ENCODE results near the gene CFLAR.
"Not testable (repeated sequence)": the region's sequence is repeated elsewhere in the genome, so short reads cannot be mapped to it uniquely, and the experiment has no call there.

The CFLAR gene

DNA sequence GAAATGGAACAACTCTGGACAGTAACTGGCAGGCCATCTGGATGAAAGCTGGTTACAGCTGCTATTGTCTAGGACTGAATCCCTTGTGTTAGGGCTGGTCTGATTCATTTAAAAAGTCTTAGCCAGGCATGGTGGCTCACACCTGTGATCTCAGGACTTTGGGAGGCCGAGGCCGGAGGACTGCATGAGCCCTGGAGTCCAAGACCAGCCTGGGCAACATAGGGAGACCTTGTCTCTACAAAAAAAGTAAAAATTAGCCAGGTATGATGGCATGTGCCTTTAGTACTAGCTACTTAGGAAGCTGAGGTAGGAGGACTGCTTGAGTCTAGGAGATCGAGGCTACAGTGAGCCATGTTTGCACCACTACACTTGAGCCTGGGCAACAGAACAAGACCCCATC lies 15.5 kb upstream of the CFLAR start:
- TF ChIP-seq Cebpa-rat (IDR thresholded peaks at IDR 0.05) = no peak
- no peak overlapping the region for H3K9ac ChIP-seq
- no peaks in the 10 kb centered on the region for H3K4me1 ChIP-seq

GRCh38 chr2:201105759-201106158 lies 10.2 kb upstream of the CFLAR start:
- no peaks in the 10 kb centered on the region for H3K36me3 ChIP-seq
- H3K4me2 ChIP-seq = no peak overlapping the region
- H3K9me3 ChIP-seq = no peaks in the 10 kb centered on the region
- H4K20me1 ChIP-seq = no peaks in the 10 kb centered on the region
- TF ChIP-seq Cebpa-rat (IDR thresholded peaks at IDR 0.05) = no peak
- H3K27me3 ChIP-seq = no peaks in the 10 kb centered on the region
- H3K4me1 ChIP-seq = no peaks in the 10 kb centered on the region
- no peak overlapping the region for H3K27ac ChIP-seq
- no peak overlapping the region for H3K9ac ChIP-seq
- H3K4me3 ChIP-seq = no peak overlapping the region

More for the DNA sequence above, 15.5 kb upstream of the CFLAR start:
- Histone ChIP-seq H3K27me3 (no peaks in the 10 kb centered on the region), H3K27ac (no peak overlapping the region), H3K36me3 (no peaks in the 10 kb centered on the region), H3K4me2 (no peak overlapping the region), H4K20me1 (no peaks in the 10 kb centered on the region), H3K9me3 (no peaks in the 10 kb centered on the region), H3K4me3 (no peak overlapping the region)

- H3K9ac ChIP-seq = no peak overlapping the region
- H4K20me1 ChIP-seq = no peaks in the 10 kb centered on the region
- no peak overlapping the region for H3K27ac ChIP-seq
- no peaks in the 10 kb centered on the region for H3K9me3 ChIP-seq
- no peak overlapping the region for H3K4me3 ChIP-seq
- TF ChIP-seq Cebpa-rat (IDR thresholded peaks at IDR 0.05) = no peak
- H3K27me3 ChIP-seq = no peaks in the 10 kb centered on the region
- no peak overlapping the region for H3K4me2 ChIP-seq
- no peaks in the 10 kb centered on the region for H3K4me1 ChIP-seq
- no peaks in the 10 kb centered on the region for H3K36me3 ChIP-seq
These were observed 8.3 kb upstream of the CFLAR start for GRCh38 chr2:201107624-201108023.

- no peak for TF ChIP-seq Cebpa-rat (IDR thresholded peaks at IDR 0.05)
- no peaks in the 10 kb centered on the region for H3K9me3 ChIP-seq
- H4K20me1 ChIP-seq = no peaks in the 10 kb centered on the region
- no peaks in the 10 kb centered on the region for H3K36me3 ChIP-seq
- no peak overlapping the region for H3K9ac ChIP-seq
- H3K4me3 ChIP-seq = no peak overlapping the region
- no peaks in the 10 kb centered on the region for H3K4me1 ChIP-seq
- no peak overlapping the region for H3K27ac ChIP-seq
- H3K27me3 ChIP-seq = no peaks in the 10 kb centered on the region
- H3K4me2 ChIP-seq = no peak overlapping the region
These were observed 7.6 kb upstream of the CFLAR start for GRCh38 chr2:201108341-201108740.

DNA sequence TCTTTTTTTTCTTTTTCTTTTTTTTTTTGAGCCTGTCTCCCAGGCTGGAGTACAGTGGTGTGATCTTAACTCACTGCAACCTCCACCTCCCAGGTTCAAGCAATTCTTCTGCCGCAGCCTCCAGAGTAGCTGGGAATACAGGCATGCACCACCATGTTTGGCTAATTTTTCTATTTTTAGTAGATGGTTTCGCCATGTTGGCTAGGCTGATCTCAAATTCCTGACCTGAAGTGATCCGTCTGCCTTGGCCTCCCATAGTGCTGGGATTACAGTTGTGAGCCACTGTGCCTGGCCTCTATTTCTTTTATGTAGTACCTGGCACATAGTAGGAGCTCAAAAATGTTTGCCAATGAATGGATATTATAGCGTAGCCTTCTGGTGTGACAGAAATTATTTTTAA lies 6.8 kb upstream of the CFLAR start:
- no peak overlapping the region for H3K27ac ChIP-seq
- no peaks in the 10 kb centered on the region for H3K27me3 ChIP-seq
- no peaks in the 10 kb centered on the region for H3K9me3 ChIP-seq
- H3K4me3 ChIP-seq = no peak overlapping the region
- H3K36me3 ChIP-seq = no peaks in the 10 kb centered on the region
- H3K4me2 ChIP-seq = no peak overlapping the region
- H3K9ac ChIP-seq = no peak overlapping the region
- H3K4me1 ChIP-seq = no peaks in the 10 kb centered on the region
- TF ChIP-seq Cebpa-rat (IDR thresholded peaks at IDR 0.05) = no peak
- H4K20me1 ChIP-seq = no peaks in the 10 kb centered on the region

- no peak for TF ChIP-seq Cebpa-rat (IDR thresholded peaks at IDR 0.05)
- Histone ChIP-seq H3K27me3 (no peaks in the 10 kb centered on the region), H3K27ac (no peak overlapping the region), H3K9me3 (no peaks in the 10 kb centered on the region), H3K4me2 (no peak overlapping the region), H3K9ac (no peak overlapping the region), H4K20me1 (no peaks in the 10 kb centered on the region), H3K4me1 (peaks cover 4% of the 10 kb centered on the region), H3K4me3 (no peak overlapping the region), H3K36me3 (no peaks in the 10 kb centered on the region)
These were observed 5.3 kb upstream of the CFLAR start for GRCh38 chr2:201110615-201111014.

DNA sequence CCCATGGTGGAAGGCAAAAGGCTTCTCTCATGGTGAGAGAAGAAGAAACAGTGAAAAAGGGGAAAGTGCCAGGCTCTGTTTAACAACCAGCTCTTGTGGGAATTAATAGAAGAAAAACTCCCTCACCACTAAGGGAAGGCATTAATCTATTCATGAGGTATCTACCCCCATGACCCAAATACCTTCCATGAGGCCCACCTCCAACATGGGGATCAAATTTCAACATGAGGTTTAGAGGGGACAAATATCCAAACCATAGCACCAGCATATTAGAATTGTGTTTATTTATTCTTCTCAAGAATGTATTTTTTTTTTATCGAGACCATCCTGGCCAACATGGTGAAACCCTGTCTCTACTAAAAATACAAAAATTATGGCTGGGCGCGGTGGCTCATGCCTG lies 4.9 kb upstream of the CFLAR start:
- Histone ChIP-seq H3K36me3 (no peaks in the 10 kb centered on the region), H3K4me2 (no peak overlapping the region), H3K9ac (no peak overlapping the region), H3K4me3 (no peak overlapping the region), H3K4me1 (peaks cover 5% of the 10 kb centered on the region), H3K27me3 (no peaks in the 10 kb centered on the region), H4K20me1 (no peaks in the 10 kb centered on the region), H3K27ac (no peak overlapping the region), H3K9me3 (no peaks in the 10 kb centered on the region)
- TF ChIP-seq Cebpa-rat (IDR thresholded peaks at IDR 0.05) = no peak

DNA sequence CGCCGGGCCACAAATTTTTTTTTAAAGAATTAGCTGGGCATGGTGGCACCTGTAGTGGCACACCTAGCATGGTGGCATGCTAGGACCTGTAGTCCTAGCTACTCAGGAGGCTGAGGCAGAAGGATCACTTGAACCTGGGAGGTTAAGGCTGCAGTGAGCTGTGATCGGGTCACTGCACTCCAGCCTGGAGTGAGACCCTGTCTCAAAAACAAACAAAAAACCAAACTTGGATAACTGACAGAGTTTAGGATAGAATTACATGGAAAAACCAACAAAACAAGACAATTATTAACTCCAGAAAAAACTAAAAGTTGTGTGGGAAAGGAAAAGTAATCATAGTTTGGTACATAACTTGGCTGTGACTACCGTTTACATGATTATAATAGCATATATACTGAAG lies 1.6 kb upstream of the CFLAR start:
- Histone ChIP-seq H3K27me3 (no peaks in the 10 kb centered on the region), H3K36me3 (no peaks in the 10 kb centered on the region), H3K27ac (no peak overlapping the region), H3K4me2 (no peak overlapping the region), H3K4me1 (peaks cover 10% of the 10 kb centered on the region), H3K4me3 (no peak overlapping the region), H4K20me1 (peaks cover 3% of the 10 kb centered on the region; the same call in 1 of the 2 replicates), H3K9ac (no peak overlapping the region), H3K9me3 (no peaks in the 10 kb centered on the region)
- TF ChIP-seq Cebpa-rat (IDR thresholded peaks at IDR 0.05) = no peak

DNA sequence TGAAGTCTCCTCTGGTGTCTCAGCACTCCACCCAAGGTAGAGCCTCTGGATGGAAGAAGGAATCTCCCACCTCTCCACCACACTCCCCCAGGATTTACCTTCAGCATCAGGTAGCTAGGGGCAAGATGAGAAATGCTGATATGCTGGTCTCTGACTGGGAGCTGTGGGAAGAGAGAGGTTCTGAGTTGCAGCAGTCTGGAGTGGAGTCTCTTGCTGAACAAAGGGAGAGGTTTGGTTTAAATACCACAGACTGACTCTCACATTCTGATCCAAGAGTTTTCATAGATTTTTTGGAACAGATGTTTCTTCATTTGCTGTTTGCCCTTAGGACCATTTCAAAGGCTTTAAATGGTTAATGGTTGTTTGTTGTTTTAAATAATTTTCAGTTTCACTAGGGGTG lies 1.1 kb upstream of the CFLAR start:
- Histone ChIP-seq H3K4me2 (peak overlapping the region; percentile 87; the same call in 1 of the 2 replicates), H3K4me3 (no peak overlapping the region), H3K27me3 (no peaks in the 10 kb centered on the region), H3K9me3 (no peaks in the 10 kb centered on the region), H3K9ac (no peak overlapping the region), H4K20me1 (peaks cover 8% of the 10 kb centered on the region; the same call in 1 of the 2 replicates), H3K27ac (no peak overlapping the region), H3K36me3 (no peaks in the 10 kb centered on the region), H3K4me1 (peaks cover 15% of the 10 kb centered on the region)
- no peak for TF ChIP-seq Cebpa-rat (IDR thresholded peaks at IDR 0.05)

DNA sequence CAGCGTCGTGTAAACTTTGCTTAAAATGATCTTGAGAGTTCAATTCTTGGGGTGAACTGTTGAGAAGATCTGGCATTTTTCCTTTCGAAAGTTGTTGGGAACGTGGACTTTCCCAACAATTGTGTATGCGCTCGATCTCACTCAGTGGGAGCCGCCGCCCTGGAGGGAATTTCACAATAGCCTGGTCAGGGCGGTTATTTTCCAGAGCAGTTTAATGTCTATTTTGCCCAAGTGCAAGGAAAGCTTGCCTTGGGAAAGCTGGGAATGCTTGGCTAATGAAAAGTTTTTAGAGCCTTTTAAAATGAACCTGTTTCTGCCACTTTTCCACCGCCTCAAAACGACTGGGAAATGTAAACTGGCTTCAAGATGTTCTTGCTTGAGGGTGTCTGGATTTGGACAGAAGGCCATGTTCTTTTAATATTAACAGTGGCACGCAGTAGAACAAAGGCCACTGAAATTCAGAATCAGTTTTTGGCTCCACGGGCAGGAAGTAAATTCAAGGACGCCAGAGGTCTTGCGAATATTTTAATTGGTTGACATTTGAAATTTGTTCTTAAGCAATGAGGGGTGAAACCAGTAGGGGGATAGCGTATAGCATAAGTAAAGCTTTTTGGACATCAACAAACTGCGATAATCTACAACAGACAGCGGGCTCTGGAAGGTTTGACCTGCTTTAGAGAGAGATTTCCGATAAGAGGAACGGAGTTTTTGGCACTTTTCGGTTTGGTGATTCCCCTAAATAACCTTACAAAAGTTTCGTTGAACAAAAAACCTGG lies 1.2 kb downstream of the CFLAR start:
- Histone ChIP-seq H3K4me1 (peaks cover 38% of the 10 kb centered on the region), H3K4me3 (peak overlapping the region; percentile 80), H3K4me2 (peak overlapping the region; percentile 87), H3K36me3 (no peaks in the 10 kb centered on the region), H4K20me1 (peaks cover 28% of the 10 kb centered on the region; the same call in 1 of the 2 replicates), H3K9ac (peak overlapping the region; percentile 97), H3K27me3 (no peaks in the 10 kb centered on the region), H3K9me3 (no peaks in the 10 kb centered on the region), H3K27ac (peak overlapping the region; percentile 99)
- TF ChIP-seq Cebpa-rat (IDR thresholded peaks at IDR 0.05) = no peak; the same call in 1 of the 2 replicates

- Histone ChIP-seq H3K27ac (peak overlapping the region; percentile 99), H3K4me1 (peaks cover 40% of the 10 kb centered on the region), H4K20me1 (peaks cover 34% of the 10 kb centered on the region; the same call in 1 of the 2 replicates), H3K9ac (peak overlapping the region; percentile 97), H3K4me3 (peak overlapping the region; percentile 80), H3K4me2 (peak overlapping the region; percentile 87)
- not testable (repeated sequence) for H3K27me3 ChIP-seq, H3K36me3 ChIP-seq, H3K9me3 ChIP-seq
These were observed 1.8 kb downstream of the CFLAR start for GRCh38 chr2:201117735-201118094.

Data from BLaER1 (cell line).